ENCODE measurements around the gene ITPR2. TPM values are rescaled to one million over a fixed set of nuclear protein-coding genes. Genes with fewer than 3 reads are reported as not detected.

The ITPR2 gene
- total RNA-seq, 3 donors from 2014 or later = 33.3 to 60.8 (median 54.0) TPM

- TF ChIP-seq, protein P1, sequence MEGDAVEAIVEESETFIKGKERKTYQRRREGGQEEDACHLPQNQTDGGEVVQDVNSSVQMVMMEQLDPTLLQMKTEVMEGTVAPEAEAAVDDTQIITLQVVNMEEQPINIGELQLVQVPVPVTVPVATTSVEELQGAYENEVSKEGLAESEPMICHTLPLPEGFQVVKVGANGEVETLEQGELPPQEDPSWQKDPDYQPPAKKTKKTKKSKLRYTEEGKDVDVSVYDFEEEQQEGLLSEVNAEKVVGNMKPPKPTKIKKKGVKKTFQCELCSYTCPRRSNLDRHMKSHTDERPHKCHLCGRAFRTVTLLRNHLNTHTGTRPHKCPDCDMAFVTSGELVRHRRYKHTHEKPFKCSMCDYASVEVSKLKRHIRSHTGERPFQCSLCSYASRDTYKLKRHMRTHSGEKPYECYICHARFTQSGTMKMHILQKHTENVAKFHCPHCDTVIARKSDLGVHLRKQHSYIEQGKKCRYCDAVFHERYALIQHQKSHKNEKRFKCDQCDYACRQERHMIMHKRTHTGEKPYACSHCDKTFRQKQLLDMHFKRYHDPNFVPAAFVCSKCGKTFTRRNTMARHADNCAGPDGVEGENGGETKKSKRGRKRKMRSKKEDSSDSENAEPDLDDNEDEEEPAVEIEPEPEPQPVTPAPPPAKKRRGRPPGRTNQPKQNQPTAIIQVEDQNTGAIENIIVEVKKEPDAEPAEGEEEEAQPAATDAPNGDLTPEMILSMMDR (IDR thresholded peaks at IDR 0.05) = no peak
- H3K36me3 ChIP-seq (ENCODE audit: low read depth) = no peaks in the 10 kb centered on the region
- H3K4me3 ChIP-seq = no peak overlapping the region
- no peaks in the 10 kb centered on the region for H3K9me3 ChIP-seq
- intact Hi-C loops (cut with DNase I, micrococcal nuclease) = no loop called here
- DNase-seq (no peak), ATAC-seq (no peak)
- H3K4me1 ChIP-seq (ENCODE audit: low read depth) = no peaks in the 10 kb centered on the region
Observed at GRCh38 chr12:26406813-26407212, 426.2 kb downstream of the ITPR2 start.

DNA sequence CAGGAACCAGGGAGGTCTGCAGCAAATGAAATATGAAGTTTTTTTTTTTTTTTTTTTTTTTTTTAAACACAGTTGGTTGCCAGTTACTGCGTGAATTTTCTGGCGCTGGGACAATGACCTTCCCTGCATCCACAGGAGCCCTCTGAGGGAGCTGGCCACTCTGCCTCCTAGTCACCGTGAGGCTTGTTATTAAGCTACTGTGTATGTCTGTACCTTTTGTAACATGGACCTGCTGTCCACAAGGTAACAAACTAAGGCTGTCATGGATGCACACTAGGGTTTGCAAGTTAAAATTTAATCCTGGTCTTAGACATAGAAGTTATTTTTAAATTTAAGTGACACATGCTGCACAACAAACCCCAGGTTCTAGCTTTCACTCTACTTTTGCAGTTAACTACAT lies 426.6 kb downstream of the ITPR2 start:
- TF ChIP-seq, protein P1 (IDR thresholded peaks at IDR 0.05) = no peak
- intact Hi-C loops (cut with DNase I, micrococcal nuclease) = no loop called here
- no peak for ATAC-seq
- Histone ChIP-seq H3K4me1 (ENCODE audit: low read depth) (no peaks in the 10 kb centered on the region), H3K4me3 (no peak overlapping the region), H3K36me3 (ENCODE audit: low read depth) (no peaks in the 10 kb centered on the region), H3K9me3 (no peaks in the 10 kb centered on the region)
- DNase-seq = no peak

DNA sequence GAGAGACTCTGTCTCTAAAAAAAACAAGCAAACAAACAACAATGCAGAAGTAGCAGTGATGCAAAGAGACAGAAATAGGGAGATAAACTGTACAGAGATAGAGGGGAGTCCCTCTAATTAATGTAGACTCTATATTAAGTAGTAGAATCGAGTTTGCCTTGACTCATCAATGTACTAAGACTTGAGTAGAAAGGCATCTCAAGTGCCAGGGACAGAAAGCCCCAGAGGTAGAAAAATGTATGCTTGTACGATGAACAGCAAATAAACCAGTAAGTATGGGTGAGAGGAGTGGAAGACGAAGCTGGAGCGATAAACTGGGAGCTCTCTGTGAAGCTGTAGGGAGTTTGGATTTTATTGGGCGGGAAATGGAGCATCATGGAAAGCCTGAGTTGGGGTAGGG lies 429.4 kb downstream of the ITPR2 start:
- TF ChIP-seq, protein P1 (IDR thresholded peaks at IDR 0.05) = no peak
- H3K4me1 ChIP-seq (ENCODE audit: low read depth) = no peaks in the 10 kb centered on the region

GRCh38 chr12:26402648-26403047 lies 430.3 kb downstream of the ITPR2 start:
- ATAC-seq (peak; percentile 99), DNase-seq (peak in 2 of 3 donors; percentile 38 to 72)
- H3K36me3 ChIP-seq (ENCODE audit: low read depth) = no peaks in the 10 kb centered on the region
- H3K9me3 ChIP-seq = no peaks in the 10 kb centered on the region
- intact Hi-C loops (cut with DNase I, micrococcal nuclease) = no loop called here
- H3K4me3 ChIP-seq = no peak overlapping the region
- H3K4me1 ChIP-seq (ENCODE audit: low read depth) = no peaks in the 10 kb centered on the region
- TF ChIP-seq, protein P1 (IDR thresholded peaks at IDR 0.05) = no peak

More for the DNA sequence above, 429.4 kb downstream of the ITPR2 start:
- Histone ChIP-seq H3K9me3 (no peaks in the 10 kb centered on the region), H3K4me3 (no peak overlapping the region), H3K36me3 (ENCODE audit: low read depth) (no peaks in the 10 kb centered on the region)
- ATAC-seq (no peak), DNase-seq (no peak)
- intact Hi-C loops (cut with DNase I, micrococcal nuclease) = no loop called here

GRCh38 chr12:26401874-26402273 lies 431.1 kb downstream of the ITPR2 start:
- intact Hi-C loops (cut with DNase I, micrococcal nuclease) = no loop called here
- no peaks in the 10 kb centered on the region for H3K4me1 ChIP-seq (ENCODE audit: low read depth)
- ATAC-seq (no peak), DNase-seq (no peak)
- no peak overlapping the region for H3K4me3 ChIP-seq
- TF ChIP-seq, protein P1 (IDR thresholded peaks at IDR 0.05) = no peak
- no peaks in the 10 kb centered on the region for H3K36me3 ChIP-seq (ENCODE audit: low read depth)
- no peaks in the 10 kb centered on the region for H3K9me3 ChIP-seq

GRCh38 chr12:26400627-26401026 lies 432.4 kb downstream of the ITPR2 start:
- Histone ChIP-seq H3K9me3 (no peaks in the 10 kb centered on the region), H3K36me3 (ENCODE audit: low read depth) (no peaks in the 10 kb centered on the region), H3K4me3 (no peak overlapping the region), H3K4me1 (ENCODE audit: low read depth) (no peaks in the 10 kb centered on the region)
- intact Hi-C loops (cut with DNase I, micrococcal nuclease) = no loop called here
- TF ChIP-seq, protein P1 (IDR thresholded peaks at IDR 0.05) = no peak
- DNase-seq (no peak), ATAC-seq (no peak)

Measured in mucosa of descending colon (tissue), 3 donors.